GM21447 (cell line): ENCODE measurements around the gene SOX4.

ENCODE experiments used
- ATAC-seq: cut with Tn5 transposase; IDR thresholded peaks from one replicate; pipeline ENCODE4 v1.9.1; 2021; ENCODE audit not compliant: unreplicated experiment

Gene SOX4

GRCh38 chr6:21593927-21594415 is 420 bp downstream of the SOX4 start:
- peak; percentile 14 for ATAC-seq

- peak; percentile 9 for ATAC-seq
Measured at GRCh38 chr6:21594416-21595281, 1.1 kb downstream of the SOX4 start.

DNA sequence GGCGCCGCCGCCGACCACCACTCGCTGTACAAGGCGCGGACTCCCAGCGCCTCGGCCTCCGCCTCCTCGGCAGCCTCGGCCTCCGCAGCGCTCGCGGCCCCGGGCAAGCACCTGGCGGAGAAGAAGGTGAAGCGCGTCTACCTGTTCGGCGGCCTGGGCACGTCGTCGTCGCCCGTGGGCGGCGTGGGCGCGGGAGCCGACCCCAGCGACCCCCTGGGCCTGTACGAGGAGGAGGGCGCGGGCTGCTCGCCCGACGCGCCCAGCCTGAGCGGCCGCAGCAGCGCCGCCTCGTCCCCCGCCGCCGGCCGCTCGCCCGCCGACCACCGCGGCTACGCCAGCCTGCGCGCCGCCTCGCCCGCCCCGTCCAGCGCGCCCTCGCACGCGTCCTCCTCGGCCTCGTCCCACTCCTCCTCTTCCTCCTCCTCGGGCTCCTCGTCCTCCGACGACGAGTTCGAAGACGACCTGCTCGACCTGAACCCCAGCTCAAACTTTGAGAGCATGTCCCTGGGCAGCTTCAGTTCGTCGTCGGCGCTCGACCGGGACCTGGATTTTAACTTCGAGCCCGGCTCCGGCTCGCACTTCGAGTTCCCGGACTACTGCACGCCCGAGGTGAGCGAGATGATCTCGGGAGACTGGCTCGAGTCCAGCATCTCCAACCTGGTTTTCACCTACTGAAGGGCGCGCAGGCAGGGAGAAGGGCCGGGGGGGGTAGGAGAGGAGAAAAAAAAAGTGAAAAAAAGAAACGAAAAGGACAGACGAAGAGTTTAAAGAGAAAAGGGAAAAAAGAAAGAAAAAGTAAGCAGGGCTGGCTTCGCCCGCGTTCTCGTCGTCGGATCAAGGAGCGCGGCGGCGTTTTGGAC is 2.0 kb downstream of the SOX4 start:
- no peak for ATAC-seq

DNA sequence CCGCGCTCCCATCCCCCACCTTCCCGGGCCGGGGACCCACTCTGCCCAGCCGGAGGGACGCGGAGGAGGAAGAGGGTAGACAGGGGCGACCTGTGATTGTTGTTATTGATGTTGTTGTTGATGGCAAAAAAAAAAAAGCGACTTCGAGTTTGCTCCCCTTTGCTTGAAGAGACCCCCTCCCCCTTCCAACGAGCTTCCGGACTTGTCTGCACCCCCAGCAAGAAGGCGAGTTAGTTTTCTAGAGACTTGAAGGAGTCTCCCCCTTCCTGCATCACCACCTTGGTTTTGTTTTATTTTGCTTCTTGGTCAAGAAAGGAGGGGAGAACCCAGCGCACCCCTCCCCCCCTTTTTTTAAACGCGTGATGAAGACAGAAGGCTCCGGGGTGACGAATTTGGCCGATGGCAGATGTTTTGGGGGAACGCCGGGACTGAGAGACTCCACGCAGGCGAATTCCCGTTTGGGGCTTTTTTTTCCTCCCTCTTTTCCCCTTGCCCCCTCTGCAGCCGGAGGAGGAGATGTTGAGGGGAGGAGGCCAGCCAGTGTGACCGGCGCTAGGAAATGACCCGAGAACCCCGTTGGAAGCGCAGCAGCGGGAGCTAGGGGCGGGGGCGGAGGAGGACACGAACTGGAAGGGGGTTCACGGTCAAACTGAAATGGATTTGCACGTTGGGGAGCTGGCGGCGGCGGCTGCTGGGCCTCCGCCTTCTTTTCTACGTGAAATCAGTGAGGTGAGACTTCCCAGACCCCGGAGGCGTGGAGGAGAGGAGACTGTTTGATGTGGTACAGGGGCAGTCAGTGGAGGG is 2.8 kb downstream of the SOX4 start:
- no peak for ATAC-seq

- no peak for ATAC-seq
Measured at GRCh38 chr6:21596949-21597682, 3.6 kb downstream of the SOX4 start.

DNA sequence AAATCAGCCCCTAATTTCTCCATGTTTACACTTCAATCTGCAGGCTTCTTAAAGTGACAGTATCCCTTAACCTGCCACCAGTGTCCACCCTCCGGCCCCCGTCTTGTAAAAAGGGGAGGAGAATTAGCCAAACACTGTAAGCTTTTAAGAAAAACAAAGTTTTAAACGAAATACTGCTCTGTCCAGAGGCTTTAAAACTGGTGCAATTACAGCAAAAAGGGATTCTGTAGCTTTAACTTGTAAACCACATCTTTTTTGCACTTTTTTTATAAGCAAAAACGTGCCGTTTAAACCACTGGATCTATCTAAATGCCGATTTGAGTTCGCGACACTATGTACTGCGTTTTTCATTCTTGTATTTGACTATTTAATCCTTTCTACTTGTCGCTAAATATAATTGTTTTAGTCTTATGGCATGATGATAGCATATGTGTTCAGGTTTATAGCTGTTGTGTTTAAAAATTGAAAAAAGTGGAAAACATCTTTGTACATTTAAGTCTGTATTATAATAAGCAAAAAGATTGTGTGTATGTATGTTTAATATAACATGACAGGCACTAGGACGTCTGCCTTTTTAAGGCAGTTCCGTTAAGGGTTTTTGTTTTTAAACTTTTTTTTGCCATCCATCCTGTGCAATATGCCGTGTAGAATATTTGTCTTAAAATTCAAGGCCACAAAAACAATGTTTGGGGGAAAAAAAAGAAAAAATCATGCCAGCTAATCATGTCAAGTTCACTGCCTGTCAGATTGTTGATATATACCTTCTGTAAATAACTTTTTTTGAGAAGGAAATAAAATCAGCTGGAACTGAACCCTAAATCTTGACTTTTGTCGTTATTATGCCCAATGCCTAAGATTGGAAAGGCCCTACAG is 4.5 kb downstream of the SOX4 start:
- ATAC-seq: no peak

DNA sequence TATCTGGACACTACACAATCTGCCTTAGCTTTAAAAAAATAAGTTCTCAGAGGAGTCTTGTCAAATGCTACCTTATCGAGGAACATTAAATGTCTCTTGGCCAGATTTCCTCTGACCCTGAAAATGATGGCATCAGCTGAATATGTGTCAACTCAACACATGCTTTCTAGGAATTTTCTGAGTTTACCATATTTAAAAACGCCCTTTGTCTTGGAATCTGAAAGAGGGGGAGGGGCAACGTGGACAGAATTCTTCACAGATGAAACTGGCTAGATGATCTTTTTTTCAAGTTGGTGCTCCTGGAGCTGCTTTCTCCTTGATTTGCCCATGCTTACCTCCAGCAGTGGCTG is 5.1 kb downstream of the SOX4 start:
- ATAC-seq: no peak

GRCh38 chr6:21599051-21599696 is 5.6 kb downstream of the SOX4 start:
- no peak for ATAC-seq

- no peak for ATAC-seq
Measured at GRCh38 chr6:21601339-21601923, 7.9 kb downstream of the SOX4 start.

- no peak for ATAC-seq
Measured at GRCh38 chr6:21601932-21602390, 8.4 kb downstream of the SOX4 start.

DNA sequence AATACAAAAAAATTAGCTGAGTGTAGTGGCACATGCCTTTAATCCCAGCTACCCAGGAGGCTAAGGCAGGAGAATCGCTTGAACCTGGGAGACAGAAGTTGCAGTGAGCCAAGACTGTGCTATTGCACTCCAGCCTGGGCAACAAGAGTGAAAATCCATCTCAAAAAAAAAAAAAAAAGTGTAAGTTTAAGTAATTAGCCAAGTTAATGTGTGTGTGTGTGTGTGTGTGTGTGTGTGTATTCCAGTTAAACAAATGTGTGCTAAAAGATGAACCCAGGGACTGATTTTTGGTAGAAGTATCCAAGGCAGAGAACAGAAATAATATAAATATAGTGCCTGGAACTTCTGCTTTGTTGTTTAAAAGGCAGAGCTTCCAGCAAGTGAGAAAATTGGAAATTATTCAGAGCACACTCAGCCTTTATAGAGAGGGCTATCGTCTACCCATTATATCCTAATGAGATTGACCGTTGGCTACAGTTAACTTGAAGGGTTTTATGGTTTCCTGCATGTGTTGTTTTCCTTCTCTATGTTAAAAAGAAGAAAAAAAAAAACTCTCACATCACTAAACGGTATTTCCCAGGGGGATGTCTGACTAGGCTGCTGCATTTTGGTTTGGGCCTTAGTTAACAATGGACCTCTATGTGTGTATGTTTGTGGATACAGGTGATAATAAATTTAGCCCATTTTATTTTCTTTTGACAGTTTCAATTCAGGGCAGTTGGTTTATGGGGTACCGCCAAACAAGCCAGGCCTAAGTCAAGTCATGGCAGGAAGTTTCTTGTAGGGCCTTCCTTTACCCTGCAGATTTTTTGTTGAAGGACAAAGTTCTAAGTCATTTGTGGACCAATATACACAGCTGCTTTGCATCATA is 9.8 kb downstream of the SOX4 start:
- no peak for ATAC-seq

DNA sequence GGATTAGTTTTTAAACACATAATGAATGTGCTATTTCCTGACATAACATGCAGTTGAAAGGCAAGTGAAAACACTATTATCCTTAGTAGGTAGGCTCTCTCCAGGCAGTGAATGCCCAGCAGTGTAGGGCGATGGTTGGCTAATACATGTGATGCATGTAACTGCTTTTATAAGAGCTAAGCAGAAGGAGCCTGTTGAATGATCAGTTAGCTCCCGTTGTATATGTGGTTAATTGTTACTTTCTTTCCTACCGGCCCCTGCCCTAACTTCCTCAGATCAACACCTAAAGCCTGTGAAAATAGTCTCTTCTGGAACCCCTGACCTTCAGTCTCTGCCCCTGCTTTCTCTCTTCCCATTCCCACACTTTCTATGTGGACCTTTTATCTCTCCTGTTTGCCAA is 10.5 kb downstream of the SOX4 start:
- ATAC-seq: no peak

- ATAC-seq: no peak
Measured at GRCh38 chr6:21605166-21605565, 11.6 kb downstream of the SOX4 start.

- no peak for ATAC-seq
Measured at GRCh38 chr6:21608601-21609000, 15.1 kb downstream of the SOX4 start.

GRCh38 chr6:21609881-21610329 is 16.4 kb downstream of the SOX4 start:
- ATAC-seq: no peak

GRCh38 chr6:21610341-21610740 is 16.8 kb downstream of the SOX4 start:
- peak; percentile 80 for ATAC-seq

DNA sequence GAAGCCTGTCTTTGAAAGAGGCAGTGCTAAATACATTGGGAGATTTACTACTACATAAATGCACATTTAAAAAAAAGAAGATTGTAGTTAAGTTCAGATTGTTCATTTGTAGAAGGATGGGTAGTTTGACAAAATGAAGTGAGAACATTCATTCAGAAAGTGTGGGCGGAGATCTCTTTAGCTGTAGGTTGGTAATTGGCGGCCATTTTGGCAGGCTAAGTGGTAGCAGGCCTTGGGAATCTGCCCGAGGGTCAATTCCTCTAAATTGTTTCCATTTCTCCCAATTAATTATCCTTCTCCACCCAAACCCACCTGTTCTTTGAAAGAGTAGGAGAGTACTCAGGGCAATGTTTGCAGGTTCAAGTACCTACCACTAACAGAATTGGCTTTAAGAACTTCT is 17.9 kb downstream of the SOX4 start:
- ATAC-seq: no peak
